GM21737 (cell line): ENCODE data around the gene JPH4.

ENCODE experiments used
- ATAC-seq: cut with Tn5 transposase; IDR thresholded peaks from one replicate; pipeline ENCODE4 v1.9.1; 2021; ENCODE audit warnings: mild to moderate bottlenecking, moderate library complexity; ENCODE audit not compliant: unreplicated experiment

The JPH4 gene

DNA sequence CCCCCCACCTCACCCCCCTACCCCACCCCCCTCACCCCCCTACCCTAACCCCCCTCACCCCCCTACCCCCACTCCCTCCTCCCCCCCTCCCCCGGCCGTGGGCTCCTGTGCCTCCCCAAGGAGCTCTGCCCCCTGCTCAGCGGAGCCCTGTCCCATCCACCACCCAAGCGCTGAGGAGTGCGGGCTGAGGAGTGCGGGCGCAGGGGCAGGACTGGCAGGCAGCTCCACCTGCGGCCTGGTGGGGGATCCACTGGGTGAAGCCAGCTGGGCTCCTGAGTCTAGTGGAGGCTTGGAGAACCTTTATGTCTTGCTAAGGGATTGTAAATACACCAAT is 2.3 kb upstream of the JPH4 start:
- no peak for ATAC-seq

DNA sequence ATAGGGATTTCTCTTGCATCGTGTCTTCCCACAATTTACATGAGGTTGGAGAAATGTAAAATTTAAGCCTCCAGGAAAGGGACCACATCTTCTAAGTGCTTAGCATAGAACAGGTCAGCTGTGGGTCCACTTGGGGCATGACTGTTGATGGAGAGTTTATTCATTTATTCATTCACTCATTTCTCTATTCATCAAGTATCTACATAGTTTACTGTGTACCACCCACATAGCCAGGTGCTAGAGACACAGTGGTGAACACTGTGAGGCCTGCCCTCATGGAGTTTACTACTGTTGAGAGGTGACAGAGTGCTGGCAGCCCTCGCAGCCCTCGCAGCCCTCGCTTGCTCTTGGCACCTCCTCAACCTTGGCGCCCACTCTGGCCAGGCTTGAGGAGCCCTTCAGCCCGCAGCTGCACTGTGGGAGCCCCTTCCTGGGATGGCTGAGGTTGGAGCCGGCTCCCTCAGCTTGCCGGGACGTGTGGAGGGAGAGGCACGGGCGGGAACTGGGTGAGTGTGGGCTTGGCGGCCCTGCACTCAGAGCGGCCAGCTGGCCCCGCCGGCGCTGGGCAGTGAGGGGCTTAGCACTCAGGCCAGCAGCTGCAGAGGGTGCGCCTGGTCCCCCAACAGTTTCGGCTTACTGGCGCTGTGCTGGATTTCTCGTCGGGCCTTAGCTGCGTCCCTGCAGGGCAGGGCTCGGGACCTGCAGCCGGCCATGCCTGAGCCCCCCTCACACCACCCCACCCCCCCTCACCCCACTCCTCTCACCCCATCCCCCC is 1.7 kb upstream of the JPH4 start:
- ATAC-seq = no peak

DNA sequence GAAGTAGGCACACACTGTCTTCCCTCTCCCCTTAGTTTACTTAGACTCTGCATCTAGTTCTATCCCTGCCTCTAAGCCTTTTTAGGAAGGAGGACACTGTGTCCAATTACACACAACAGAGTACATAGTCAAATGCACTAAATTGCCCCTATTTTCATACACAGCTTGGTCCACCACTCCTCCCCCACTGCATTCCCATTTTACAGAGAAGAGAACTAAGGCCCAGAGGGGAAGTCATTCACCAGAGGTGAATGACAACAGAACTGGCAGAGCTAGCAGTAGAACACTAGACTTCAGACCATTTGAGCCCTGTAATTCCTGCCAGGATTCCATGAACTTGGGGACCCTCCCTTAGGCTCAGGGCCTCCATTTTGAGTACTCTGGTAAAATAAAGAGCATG is 1.1 kb upstream of the JPH4 start:
- ATAC-seq = no peak

DNA sequence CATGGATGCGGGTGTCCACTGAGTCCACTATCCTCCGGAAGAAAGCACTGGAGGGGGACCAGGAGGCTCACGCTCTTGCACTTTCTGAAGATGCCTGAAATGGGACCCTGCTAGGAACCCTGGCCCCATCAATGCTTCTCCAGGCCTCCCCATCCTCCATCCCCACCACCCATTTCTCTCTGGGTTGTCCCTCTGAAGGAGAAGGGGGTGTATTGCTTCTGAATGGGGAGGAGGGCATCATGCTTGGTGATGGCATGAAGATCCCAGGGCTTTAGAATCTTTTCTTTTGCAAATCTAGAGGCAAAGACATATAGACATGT is 681 bp upstream of the JPH4 start:
- no peak for ATAC-seq

DNA sequence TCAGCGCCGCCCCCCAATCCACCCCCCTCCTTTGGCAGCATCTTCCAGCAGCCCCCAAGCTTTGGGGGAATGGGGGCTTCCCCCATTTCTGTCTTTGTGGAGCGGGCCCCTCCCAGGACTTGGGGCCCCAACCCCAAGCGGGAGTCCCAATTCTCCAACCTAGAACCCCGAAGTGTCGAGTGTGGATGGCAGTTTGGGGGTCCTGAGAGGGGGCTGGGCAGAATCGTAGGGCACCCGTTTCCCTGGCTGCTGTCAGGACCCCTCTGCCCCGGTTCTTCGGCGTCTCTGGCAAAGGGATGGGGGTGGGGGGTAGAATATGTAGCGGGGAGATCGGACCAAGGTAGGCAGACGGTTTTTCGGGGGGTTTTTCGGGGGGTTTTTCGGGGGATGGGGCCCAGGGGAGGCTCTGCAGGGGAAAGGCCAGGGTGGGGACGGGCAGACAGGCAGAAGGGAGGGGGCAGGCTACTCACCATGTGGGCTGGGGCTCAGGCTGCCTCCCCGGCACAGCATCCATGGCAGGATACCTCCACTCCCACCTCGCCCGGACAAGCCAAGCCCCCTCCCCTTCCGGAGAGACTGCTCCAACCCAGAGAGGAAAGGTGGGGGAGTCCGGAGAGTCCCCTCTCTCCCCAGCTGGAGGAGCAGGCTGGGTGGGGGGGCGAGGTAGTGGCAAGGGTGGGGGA is 739 bp downstream of the JPH4 start:
- ATAC-seq = no peak

DNA sequence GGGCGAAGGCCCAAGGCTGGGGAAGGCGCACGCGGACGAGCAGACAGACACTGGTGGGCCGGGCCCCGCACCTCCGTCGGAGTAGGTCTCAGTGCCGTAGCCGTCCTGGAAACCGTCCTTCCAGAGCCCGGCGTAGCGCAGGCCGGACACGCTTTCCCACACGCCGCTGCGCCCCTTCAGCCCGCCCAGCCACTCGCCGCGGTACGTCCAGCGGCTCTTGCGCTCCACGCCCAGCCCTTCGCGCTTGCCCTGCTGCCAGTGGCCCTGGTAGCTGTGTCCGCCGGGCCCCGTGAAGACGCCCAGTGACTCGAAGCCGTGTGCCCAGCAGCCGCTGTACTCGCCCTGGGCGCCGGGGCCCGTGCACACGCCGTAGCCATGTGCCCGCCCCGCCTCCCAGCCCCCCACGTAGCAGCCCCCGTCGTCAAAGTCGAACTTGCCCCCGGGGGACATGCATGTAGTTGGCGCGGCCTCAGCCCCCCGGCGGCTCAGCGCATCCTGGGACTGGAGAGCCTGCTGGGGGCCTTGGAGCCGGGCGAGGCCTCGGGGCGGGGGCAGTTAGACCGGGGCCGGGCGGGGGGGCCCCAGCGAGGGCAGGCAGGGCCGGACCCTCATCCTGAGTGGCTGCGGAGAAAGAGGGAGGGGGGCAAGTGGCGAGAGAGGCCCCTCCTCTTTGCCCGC is 1.4 kb downstream of the JPH4 start:
- no peak for ATAC-seq

DNA sequence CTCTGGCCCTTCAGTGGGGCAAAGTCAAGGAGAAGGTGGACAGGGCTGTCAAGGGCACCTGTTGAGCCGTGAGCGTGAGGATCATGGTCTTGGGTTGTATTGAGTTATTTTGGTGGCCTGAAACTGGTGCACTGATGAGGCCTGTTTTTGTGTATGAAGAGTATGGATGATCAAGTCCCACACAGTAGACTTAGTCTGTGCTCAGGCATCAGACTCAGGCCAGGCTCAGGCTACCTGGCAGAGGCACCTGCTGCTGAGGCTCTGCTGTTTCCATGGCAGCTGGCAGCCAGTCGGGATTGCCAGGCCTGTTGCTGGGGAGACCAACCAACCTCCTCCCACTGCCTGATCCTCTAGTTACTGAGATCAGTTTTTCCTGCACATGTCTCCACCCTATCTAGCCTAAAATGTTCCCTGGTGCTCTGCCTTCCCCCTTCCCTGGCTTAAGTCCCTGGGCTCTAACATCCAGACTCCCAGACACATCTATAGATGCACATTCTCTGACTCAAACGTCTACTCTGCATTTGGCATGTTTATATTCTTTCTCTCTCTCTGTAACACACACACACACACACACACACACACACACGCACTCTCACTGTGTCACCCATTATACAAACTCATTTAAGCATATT is 5.1 kb downstream of the JPH4 start:
- ATAC-seq = no peak

DNA sequence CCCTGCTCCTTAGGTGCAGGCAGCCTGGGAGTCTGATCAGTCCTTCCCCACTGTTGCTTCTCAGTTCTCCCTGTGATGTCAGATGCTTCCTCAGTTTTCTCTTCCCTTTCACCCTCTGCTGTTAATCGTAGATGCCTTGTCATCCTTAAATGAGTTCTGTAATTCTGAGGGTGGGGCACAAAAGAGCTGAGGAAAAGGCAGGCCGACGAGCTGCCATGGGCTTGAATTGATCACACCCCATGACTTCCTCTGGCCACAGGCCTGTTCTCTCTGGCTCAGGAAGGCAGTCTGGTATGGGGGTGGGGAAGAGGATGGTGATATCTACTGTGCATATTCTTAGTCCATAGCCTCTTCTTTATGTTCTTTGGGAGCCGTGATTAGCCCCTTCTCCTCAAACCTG is 5.8 kb downstream of the JPH4 start:
- no peak for ATAC-seq

DNA sequence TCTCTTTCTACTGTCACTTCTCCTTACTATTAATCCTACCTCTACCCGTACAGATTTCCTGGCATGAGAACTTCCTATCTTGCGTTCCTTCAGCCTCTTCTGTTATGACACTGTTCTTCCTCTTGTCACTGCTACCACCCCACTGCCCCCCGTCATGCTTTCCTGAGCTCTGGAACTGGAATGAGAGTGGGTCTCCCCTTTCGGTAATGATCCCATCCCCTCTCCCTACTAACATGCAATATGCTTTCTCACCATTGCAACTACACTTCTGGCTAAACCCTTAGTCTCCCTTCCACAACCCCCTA is 6.1 kb downstream of the JPH4 start:
- ATAC-seq = no peak

DNA sequence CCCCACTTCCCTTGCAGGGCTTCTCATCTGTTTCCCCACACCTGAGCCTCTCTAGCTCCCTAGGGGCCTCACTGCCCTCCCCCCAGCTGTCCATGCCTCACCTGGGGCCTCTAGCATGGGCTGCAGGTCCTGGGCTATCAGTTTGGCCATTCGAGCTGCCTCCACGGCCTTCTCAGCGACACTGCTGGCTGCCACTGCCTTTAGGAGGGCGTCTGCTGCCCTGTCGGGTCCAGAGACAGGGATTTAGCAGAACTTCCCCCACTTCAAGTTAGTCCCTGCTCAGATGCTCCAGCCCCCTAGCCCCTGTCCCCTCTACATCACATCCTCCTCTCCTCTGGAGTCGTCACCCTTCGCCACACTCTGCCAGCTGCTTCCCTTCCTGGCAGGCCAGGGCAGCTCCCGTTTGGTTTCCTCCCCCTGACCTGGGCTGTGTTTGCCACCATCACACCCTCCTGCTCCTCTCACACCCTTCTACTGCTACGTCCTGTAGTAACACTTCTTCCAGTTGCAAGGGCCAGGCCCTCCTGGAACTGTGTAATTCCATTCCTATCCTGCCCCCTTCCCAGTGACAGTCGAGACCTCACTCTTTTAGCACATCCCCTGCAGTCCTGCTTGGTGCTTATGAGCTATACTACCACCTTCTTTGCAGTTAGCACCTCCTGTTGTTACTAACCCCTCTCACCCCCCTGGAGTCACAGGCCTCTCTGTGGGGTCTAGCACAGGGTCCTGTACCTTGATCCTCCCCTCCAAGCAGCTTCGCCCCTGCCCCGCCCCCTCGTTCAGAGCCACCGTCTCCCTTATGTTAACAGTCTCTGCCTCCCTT is 6.7 kb downstream of the JPH4 start:
- no peak for ATAC-seq

DNA sequence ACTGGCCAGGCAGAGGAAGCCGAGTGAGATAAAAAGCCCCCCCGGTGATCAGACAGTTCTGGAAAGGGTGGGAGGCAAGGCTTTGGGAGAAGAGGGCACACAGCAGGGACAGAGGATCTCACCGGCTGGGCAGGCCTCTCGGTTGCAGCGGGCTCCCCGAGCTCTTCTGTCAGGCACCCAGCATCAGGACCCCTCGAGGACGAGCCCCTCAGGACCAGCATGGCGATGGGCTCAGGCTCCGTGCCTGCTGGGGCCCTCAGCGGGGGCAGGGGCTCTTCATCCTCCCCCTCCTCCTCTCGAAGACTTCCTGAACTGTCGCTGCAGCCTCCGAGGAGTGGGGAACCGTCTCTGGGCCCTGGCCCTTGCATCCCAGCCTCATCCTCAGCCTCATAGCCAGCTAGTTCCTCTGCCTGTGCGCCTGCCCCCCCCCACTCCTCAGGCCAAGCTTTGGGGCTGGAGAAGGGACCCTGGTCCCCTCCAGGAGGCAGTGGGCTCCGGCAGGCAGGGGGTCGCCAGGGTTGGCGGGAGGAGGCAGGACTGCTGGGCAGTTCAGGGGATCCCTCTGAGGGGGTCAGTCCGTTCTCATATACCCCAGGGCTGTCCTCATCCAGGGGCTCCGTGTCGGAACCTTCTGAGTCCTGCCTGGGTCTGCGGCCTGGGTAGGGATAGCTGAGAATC is 7.6 kb downstream of the JPH4 start:
- ATAC-seq = no peak

DNA sequence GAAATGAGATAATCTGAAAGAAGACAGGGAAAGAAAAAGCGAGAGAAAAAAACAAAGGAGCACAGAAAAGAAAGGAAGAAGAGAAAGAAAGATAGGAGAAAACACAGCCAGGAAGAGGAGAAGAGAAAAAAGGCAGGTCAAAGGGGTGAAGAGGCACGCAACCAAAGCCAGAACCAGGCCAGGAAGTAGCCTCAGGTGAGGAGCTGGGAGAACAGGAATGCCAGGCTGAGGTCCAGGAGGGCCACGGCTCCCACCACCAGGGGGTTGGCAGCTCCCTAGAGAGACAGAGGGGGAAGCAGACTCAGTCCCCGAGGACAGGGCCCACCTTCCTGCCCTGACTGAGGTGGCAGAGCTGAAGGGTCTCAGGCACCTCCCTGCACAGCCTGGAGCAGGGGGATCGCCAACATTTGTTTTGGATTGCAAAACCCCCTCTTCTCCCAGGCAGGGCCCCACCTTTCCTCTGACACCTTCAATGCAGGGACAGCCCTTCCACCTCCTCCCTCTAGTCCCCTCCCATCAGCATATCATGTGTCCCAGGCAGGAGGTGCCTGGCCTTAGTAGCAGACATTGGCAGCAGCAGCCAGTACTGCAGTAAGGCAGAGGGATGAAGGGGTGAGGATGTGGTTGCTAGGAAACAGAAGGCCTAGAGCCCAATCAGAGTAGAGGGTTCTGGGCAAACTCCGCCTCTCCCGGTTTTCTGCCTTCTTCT is 9.0 kb downstream of the JPH4 start:
- no peak for ATAC-seq

DNA sequence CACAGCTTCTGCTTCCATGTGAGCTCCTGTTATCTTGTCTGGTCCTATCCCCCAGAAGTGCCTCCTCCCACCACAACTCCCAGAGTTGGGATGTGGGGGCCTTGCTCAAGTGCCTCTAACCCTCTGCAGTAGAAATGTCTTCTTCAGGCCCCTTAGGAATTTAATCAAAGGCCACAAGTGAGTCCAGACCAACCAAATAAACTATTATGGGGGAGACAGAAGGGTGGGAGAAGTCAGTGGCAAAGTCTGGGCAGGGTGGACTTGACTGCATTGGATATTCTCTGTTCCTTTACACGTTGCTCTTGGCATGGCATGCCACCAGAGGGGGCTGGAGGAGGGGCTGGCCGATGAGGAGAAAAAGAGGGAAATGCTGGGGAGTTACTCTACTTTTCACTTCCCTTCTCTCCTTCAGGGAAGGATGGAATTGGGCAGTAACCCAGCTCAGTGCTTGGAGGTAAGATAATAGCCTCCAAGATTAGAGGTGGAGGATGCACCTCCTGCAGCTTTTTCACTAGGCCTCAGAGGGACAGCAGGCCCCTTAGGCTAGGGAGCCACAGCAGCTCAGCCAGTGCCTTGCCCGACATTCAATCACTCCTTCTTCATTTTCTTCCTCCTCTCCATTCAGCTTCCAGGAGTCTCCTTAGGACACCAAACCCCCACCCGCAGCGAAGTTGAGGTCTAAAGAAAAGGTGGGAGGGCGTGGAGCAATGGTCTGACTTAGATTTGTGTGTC is 9.8 kb downstream of the JPH4 start:
- no peak for ATAC-seq

DNA sequence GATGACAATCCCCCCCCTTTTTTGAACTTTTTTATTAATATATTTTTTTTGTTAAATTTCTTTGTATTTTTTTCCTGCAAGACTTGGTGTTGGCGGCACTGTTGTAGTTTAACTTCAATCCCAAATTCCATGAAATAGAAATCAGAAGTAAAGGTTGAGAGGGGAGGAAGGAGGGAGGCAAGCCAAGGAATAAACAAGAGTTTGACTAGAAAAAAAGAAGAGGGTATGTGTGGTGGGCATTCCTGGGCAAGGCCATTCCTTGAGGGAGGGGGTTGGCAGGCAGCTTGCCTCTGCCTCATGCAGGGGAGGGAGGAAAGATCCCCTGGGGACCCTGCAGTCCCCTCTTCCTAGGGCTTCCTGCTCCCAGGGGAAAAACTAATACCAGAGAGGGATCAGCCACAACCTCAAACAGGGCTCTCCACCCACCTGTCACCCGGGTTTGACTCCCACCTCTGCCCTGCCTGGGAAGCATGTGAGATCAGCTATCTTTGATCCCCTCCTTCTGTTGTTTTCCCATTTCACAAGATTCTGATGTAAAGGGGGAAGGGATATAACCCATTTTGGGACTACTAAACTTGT is 10.5 kb downstream of the JPH4 start:
- no peak for ATAC-seq

DNA sequence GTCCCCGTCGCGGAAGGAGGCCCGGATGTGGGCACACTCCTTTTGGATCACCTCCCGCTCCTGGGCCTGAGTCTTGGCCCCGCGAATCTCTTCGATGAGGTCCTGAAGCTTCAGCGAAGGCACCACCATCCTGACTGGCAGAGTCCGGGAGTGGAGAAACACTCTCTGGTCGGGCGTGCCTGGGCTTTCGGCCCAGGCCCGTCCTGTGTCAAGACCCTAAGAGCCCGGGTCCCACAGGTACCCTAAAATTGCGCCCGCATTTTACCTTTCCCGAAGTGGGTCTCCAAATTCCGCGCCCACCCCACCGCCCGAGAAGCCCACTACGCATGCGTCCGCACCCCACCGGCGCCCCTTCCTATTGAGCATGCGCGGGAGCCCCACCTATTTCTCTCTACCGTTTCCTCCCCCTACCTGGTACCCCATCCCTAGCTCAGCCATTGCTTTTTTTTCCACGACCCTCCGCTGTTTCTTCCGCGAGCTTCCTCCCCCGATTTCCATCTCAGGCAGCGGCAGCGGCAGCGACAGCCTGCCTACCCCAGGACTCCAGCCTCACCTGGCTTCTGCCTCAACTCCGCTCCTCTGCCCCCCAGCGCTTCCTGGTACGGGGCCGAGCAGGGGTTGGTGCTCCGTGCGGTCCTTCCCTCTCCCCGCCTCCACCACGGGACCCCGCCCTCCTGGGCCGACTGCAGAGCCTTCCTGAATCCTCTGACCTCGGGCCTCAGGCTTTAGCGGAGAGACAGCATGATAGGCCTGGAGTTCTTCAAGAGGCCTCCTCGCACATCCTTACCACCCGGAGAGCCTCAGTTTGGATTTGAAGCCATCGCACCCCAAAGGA is 11.2 kb downstream of the JPH4 start, which contains the start of gene AP1G2:
TSS of gene AP1G2 (minus strand) at position 606 of the 835 bp plus-strand sequence. CDS start at position 129, 477 bp downstream.
- peak; percentile 82 for ATAC-seq

DNA sequence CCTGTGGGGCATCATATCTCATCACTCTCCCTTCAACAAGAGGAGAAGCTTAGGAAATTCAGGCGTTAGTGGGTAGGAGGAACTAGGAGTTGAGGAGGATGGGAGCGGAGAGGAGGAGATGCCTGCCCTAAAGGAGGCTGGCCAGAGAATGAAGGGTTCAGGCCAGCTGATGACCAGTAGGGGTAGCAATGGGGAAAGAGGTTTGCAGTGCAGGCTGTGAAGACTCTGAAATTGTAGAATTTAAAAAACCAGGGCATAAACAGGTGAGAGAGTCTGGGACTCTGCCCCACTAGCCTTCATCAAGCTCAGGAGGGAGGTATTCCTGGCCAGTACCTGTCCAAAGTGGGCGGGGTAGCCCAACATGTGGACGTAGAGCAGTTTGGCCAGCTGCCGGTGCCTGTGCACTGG is 11.8 kb downstream of the JPH4 start:
- no peak for ATAC-seq

DNA sequence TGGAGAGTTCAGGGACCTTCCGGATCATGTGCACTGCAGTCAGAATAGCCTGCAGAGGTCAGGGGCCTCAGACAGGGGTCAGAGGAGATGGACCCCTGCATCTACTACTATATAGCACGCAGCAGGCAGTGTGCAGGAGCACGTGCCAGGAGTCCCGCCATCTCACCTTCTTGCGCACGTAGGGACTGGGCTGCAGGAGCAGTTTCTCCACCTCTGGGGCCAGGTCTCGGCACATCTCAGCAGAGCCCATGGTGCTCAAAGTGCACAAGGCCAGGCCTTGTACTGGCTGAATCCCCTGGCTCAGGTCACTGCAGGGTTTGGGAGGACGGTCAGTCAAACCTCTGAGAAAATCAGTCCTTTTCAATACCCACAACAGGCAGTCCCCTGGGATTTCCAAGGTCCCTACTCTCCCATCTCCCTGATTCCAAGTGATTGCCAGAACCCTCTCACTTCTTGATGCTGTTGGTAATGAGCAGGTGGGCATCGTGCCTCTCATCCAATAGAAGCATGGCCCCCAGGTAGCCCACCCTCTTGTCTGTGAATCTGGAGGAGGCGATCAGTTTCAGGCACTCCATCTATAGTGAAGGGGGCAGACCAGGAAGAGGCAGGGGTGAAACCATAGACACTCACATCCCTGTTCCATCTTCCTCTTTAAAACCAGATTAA is 12.3 kb downstream of the JPH4 start:
- ATAC-seq = no peak
